GM03348 (cell line): ENCODE data around the gene ABLIM1.
"Not testable (repeated sequence)": the region's sequence is repeated elsewhere in the genome, so short reads cannot be mapped to it uniquely, and the experiment has no call there.

Experiments
- DNase-seq: peaks from one replicate; pipeline ENCODE4 v3.0.0; 2012; ENCODE audit warnings: low spot score

The ABLIM1 gene

DNA sequence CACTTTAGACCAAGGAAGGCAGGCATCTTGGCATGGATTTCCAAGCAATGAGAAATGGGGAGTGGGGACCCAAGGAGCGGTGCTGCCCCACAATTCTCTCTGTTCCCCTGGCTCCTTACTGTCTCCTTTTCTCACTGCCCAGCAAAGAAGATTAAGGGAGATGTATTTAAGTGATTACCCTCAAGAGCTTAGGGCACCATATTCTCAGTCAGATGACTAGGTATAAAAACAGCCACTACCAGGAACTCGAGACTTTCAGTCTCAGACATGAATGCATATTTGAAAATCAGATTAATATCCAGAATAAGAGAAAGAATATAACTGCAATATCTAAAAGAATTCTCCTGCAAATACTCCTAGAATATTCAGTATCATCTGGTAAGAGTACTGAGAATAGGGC lies at the start of gene ABLIM1:
ABLIM1 (minus strand) TSS at position 101 of the 400 bp plus-strand sequence; CDS start at position 26, 75 bp downstream.
- no peak for DNase-seq

DNA sequence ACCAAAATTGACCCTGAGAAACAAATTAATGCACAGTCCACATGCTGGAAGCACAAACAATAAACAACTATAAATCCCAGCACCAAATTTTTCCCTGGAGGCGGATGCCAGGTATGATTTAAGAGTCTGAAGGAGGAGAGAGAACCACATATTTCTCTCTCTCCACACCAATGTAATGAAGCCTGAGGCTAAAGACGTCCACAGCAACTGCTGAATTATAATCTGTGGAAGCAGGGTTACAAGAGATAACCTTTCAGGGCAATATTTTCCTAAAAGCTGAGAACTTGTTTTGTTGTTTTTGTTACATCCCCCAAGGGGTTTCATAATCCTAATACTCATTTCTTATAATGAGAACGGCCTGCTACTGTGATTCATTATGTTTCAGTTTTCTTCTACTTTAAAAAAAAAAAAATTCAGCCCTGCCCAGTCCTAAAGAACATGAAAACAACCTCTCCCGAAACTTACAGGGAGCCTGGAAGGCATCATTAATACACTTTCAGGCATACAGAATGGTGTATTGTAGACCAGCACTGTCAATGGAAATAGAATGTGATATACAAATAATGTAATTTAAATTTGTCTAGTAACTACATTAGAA lies 48.5 kb upstream of the ABLIM1 start:
- DNase-seq = no peak

DNA sequence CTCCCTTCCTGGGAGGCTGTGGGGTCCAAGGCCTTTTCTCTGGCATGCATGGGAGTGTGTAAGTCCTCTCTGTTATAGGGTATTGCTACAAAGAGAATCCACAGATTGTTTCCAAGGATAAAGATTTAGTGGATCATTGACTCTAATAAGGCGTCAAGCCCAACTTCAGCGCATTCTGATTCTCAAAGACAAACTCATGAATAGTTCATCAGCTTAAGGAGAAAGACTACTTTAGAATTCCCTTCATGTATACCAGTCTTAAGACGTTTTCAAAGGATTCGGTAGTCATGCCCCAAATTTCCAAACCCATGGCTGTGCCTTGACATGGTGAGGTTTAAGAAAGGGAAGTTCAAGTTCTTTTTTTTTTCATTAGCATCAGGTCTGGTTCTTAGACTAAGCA lies 46.6 kb upstream of the ABLIM1 start:
- no peak for DNase-seq

DNA sequence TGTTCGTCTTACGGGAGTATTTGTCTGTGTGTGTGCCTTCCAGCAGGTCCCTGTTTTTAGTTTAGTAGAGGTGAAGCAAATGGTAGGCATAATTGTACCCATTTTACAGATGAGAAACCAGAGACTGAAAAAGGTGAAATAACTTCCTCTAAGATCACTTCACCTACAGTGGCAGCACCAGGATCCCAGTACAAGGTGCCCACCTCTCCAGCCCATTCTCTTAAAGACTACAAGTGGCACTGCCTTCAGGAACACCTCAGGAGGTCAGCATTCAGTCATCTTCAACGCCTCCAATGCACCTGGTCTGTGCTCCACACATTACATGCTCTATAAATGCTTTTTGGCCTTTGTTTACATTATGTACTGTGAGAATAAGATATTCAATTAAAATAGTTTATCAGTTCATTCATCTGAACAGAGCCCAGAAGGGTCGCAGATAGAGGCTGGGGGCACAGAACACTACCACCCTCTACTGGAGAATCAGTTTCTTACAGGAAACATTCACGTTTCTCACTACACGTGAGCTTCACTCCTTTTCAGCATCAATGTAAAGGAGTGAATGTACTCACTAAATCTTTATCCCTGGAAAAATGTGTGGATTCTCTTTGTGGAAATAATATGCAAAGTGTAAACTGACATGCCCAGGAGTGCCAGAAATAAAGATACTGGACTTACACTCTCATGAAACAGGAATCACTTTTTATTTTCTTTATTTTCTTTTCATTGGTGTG lies 45.5 kb upstream of the ABLIM1 start:
- peak; percentile 41 for DNase-seq

DNA sequence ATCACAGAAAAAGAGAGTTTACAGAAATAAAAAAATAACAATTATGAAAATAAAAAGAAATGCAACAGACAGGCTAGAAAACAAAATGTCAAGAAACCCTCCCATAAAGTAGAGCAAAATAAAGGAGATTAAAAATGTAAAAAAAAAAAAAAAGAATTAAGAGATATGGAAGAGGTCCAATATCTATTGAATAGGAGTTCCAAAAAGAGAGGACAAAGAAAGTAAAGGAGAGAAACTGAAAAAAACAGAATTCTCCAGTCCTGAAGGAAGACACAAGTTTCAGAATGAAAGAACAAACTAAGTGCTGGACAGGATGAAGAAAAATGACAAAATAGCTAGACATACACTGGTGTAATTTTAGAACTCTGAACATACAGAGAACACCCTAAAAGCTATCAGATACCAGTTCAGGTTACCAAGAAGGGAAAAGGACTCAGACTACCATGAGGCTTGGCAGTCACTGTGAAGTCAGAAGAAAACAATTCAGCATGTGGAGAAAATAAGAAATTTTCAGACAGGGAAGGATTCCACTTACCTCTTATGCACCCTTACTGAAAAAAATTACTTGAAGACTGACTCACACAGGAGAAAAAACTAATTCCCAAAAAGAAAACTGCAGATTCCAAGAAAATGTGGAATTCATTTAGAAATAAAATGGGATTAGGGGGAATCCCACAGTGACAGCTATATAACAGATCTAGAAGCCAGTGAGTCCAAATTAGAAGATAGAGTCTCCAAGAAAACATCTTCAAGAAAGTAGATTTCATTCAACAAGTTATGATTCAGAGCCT lies 40.4 kb upstream of the ABLIM1 start:
- no peak for DNase-seq

DNA sequence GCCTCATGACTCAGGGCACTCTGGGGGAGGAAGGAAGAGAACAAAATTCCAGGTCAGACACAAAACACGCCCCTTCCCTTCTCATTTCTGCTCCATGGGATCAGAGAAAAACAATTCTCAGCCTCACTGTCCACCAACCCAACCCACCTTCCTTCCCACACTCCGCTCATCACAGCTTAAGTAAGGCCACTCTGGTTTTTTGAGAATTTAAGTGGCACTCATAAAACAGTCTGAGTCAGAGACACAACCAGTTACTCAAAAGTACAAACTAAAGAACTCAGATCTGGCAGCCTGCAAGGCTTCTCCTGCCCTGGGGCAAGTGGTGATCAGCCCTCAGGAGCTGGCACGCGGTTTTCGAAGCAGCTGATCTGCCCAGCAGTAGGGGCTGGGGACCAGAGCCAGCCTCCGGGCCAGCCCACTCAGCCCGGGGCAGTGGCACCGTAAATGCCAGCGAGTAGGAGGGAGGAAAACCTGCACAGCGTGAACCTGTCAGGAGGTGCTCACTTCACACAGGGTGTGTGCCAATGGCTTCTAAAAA lies 39.1 kb upstream of the ABLIM1 start:
- DNase-seq = no peak

DNA sequence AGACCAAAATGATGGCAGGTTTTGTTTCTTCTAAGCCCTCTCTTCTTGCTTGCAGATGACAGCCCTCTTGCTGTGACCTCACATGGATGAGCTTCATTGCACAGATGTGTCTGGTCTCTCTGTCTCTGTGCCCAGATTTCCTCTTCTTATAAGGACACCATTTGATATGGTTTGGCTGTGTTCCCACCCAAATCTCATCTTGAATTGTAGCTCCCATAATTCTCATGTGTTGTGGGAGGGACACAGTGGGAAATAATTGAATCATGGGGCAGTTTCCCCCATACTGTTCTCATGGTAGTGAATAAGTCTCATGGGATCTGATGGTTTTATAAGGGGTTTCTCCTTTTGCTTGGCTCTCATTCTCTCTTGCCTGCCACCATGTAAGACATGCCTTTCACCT lies 38.2 kb upstream of the ABLIM1 start:
- not testable (repeated sequence) for DNase-seq

DNA sequence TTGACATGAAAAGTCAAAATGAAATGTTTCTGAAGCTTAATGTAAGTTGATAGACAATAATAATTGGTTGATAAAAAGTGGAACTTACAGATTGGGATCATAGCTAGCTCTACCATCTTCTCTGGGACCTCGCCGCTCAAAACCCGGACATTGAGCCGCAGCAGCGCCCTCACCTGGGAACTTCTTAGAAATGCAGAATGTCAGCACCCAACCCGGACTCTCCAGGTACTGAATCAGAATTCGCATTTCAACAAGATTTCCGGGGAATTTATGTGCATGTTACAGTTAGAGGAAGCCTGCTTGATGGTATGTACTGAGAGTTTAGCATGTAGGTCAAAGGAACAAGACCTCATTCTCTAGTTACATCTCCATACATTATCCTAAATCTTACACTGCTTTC lies 36.7 kb upstream of the ABLIM1 start:
- peak; percentile 30 for DNase-seq

DNA sequence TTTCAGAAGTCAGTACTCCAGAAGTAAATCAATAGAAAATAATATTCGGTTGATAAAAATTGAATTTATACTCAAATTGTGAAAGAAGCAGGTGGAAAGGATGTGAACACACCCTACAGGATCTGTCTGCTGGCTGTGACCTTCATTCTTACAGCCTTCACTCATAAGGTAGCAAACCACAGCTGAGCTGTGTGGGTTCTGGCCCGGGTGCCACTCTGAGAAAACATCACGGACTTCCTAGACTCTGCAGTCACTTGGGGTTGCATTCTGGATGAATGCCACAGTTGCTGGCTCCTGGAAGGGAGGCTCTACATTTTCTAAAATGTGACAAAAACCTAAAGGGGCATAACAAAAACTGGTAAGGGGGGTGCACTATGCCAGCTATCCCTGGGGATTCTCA lies 36.0 kb upstream of the ABLIM1 start:
- DNase-seq = no peak

DNA sequence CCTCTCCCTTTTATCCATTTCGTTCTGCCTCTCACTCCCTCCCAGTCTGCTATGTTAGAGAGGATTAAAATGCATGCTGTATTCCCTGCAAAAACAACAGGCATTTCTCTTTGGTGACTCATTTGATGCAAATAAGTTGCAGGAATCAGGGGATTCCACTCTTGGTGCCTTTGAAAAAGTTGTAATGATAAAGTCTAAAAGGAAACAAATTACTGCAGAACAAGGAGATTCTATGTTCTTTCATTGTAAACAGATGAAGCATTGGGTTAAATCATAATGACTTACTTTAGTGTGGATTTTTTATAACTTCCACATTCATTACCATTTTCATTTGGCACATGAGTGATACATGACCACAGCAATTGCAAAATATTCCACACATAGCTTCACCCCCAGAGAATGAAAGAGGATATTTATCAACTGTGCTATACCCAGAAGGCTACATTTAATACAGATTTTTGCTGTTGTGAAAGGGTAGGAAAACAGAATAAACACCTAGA lies 33.4 kb upstream of the ABLIM1 start:
- peak; percentile 29 for DNase-seq

DNA sequence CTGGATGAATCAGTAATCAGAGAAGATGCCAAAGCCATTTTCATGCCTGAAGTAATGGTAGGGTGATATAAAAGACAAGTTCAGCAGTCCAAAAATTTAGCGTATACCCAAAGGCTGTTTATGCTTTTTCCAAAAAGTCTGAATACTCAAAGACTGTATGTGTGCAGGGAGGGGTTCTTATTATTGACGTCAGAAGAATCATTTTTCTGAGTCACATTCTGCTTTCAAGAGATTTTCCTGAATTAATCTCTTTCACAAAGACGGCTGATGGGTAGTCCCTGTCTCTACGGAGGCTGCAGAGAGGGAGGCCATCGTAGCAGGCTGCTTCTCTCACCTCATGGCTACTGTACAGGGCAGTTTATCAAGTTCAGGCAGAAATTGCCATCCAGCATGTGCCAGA lies 30.7 kb upstream of the ABLIM1 start:
- no peak for DNase-seq

DNA sequence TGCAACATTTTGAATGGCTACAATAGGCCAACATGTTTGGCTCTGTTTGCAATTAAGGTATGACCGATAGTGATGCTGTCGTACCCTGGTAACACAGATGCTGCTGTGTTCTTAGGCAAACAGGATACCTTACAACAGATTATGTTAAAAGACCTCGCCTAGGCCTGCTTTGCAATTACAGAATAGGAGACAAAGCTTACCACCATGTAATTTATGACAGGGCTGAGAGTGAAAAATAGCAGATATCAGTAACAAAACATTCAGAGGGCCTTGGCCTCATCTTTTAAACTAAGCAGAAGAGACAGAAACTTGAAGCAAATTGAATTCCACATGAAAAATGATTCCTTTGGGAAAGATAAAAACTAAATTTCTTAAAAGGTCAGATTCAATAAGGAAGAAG lies 29.4 kb upstream of the ABLIM1 start:
- no peak for DNase-seq

DNA sequence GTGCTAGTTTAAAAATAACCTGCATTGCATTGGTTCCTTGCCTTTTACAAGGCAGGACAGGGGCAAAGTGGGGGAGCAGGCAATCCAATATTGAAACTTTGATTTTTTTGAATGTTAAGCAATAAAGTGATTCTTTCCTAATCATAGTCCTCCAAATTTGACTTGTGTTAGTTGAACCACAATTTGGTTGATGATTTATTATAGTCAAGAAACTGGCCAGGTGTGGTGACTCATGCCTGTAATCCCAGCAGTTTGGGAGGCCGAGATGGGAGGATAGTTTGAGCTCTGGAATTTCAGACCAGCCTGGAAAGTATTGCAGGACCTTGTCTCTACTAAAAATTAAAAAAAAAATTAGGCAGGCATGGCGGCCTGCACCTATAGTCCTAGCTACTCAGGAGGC lies 27.9 kb upstream of the ABLIM1 start:
- DNase-seq = no peak

DNA sequence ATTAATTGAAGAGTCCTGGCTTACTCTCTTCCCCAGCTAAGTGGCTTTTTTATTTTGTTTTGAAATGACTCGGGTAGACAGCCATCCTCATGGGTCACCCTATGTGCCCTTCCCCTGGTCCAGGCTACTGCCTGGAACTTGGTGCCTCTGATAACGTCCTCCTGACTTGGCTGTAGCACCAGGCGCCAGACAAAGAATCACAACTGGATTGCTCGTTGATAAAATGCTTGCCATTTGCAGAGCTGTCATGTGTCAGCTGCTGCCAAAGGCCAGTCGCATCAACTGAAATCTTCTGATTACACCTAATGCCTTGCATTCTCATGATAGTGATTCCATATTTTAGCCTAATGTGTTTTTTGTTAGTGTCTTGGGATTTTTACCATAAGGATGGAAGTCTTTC lies 27.4 kb upstream of the ABLIM1 start:
- DNase-seq = no peak

DNA sequence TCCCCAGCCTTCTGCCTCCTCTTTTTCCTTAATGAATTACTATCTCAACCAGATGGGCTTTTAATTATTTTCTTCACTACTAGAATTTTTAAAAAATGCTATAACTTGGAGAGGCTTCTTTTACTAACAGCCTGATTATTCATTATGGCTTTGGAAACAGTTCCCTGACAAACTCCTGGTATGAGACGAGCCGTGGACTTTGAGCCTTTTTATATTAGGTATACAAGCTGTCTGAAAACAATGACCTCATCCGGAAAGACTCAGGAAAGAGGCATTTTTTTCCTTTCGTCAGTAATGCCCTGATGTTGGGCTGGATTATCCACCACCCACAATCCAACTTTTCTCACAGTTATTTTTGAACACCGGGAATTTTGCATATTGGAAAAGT lies 26.7 kb upstream of the ABLIM1 start:
- peak; percentile 70 for DNase-seq

DNA sequence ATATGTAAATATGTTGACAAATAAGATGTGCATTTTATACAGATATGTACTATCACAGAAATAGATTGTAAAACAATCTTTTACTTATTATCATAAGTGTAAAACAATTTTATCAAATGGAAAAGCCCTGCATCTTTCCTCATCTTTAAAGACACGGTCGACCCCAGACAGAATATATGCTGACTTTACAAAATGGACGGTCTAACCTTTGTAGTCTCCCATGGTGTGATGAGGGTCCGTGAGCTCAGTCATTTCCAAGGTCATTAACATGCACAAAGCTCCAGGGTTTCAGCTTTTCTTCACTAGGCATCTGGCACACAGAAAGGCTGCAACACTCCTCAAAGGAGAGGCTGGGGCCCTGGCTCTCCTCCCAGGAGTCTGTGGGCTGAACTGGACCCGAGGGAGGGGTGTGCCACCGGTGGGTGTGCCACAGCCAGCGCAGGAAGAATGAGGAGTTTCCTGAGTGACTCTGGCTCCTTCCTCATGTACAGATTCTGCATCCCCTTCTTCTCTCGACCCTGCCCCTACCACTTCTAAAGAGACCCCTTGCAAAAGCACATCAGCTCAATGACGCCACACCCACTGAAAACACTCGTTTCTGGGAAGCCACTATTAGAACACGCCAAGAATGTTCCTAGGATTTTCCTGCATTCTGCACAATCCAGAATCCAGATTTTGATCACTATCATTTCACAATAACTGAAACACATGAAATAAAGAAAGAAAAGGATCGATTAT lies 26.2 kb upstream of the ABLIM1 start:
- DNase-seq = peak; percentile 80

DNA sequence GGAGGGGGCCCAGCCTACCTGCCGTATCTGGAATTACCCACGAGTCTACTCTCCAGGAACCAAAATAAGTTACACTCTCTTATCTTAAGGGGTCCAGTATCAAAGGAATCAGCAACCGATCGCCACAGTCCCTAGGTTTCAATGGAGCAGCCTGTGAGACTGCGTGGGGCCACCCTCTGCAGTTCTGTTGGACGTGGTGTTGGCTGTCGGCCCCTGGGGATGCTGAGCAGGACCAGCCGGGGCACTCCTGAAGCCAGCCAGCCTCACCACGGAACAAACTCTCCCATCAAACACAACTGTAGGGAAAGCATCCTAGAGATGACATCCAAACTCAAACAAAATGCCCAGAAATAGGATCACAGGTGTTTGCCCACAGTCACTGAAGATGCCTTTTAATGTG lies 25.5 kb upstream of the ABLIM1 start:
- DNase-seq = no peak

DNA sequence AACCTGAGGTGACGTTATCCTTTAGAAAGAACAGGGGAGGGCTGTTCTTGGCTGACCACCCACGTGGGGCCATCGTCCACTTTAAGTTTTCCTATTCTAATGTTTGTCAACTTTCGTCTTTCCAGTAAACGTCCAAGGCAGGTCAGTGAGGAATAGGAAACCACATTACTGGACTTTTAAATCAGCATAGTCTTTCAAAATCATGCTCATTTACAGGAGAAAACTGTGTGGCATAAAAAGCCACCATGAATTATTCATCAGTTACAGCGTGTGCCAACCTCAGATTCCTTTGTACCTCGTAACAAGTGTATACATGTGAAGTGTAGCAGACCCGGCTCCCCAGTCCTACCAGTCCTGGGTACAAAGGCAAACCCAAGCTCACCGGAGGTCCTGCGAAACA lies 25.1 kb upstream of the ABLIM1 start:
- no peak for DNase-seq

DNA sequence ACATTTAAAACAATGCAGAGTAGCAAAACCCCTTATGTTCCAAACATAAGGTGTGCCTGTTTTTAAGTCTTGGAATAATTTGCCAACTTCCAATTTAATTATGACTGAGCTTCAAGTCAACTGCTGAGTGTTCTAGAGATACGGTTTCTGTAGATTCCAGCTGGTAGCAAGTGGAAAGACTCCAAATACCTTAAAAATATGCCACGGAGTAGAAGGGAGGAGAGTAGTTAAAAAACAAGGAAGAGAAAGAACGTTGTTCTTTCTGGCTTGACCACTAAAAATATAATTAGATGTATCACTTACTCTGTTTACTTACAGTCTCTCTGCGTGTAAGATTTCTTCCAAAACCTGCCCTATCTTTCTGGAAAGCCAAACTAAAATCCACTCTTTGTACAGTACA lies 24.5 kb upstream of the ABLIM1 start:
- no peak for DNase-seq

DNA sequence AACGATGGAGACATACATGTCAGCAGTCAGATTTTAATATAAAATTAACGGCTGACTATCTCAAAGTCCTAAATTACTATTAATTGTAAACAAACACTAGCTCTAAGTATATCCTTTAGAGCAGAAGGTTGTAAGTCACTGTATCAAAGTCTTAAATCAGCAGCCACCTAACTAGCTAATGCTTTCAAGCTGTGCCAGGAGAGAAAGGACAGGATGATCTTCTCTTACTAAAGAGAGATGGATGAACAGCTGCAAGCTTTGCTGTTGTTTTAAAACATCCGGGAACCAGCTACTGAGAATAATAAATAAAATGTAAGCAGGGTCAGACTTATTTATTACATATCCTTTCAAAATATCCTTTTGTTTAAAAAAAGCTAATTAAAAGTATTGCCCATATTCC lies 24.0 kb upstream of the ABLIM1 start:
- DNase-seq = no peak

DNA sequence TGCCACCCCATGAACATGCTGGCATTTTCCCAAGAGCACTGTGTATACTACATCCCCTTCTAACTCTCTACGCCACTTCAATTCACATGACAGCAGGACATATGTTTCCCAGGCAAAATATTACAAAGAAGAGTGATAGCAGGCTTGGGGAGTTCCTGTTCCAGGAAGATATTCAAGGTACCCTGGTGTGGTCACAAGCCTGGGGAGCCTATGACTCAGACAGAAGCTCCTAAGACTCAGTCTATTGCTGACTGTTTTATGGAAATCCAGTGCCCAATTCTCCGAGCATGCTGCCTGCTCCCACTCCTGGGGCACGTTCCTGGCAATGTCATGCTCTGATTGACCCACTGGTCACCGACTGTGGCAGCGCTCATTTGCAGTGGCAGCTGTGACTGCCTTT lies 23.5 kb upstream of the ABLIM1 start:
- no peak for DNase-seq

DNA sequence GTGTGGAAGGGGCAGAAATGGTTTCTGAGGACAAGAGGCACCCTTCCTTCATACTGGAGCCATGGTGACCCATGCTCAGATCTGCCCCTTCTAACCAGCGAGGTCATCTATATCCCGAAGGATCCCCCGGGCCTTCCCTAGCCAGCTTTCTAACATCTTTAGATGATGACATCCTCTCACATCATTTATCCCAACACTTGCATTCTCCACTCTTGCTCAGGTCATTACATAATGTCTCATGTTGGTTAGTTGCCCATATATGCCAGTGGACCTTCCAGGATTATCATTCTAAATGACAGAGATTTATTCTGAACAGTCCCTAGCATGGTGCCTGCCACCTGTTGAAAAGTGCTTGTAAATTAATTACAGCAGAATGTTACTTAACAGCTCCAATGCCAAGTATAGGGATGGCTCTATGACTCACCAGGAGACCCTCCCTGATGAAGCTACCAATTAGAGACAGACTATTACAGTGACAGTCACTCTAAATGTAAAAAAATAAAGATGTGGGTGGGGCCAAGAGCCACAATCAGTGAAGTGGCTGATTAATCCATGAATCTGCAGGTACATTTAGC lies 22.6 kb upstream of the ABLIM1 start:
- DNase-seq = no peak
